CD4-positive, alpha-beta T cell treated with Interleukin-4 for 1 hour (primary cell): ENCODE measurements around the gene HEXIM2.

Source experiments
- DNase-seq, 2 donors: peaks; one replicate each; pipeline ENCODE4 v3.0.0-alpha.2; 2020 to 2022

Gene HEXIM2

DNA sequence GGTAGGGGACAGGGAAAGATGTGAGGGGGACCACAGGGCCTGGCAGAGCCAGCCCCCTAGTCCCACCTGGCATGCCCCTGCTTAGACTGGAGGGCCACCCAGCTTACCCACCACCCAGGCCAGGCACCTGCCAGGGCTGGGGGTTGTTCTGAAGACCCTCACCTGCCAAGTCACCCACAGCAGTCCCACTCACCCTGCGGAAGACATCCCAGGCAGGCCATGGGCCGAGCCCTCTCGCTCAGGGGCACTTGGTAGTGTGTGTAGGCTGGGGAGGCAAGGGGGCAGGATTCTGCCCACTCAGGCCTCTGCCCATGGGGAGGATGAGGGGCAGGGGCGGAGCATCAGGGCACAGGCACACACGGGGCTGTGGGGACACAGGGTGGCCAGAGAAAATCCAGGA lies 33.3 kb upstream of the HEXIM2 start:
- no peak for DNase-seq

DNA sequence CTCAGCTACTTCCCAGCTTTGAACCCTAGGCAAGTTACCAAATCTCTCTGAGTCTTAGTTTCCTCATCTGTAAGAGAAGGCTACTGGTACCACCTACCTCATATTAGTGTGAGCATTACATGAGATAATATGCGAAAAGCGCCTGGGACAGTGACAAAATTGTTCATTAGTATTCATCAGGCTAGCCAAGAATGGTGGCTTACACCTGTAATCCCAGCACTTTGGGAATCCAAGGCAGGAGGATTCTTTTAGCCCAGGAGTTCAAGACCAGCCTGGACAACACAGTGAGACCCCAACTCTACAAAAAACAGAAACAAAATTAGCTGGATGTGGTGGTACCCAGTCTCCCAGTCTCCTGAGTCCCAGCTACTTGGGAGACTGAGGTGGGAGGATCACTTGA lies 32.7 kb upstream of the HEXIM2 start:
- no peak for DNase-seq

DNA sequence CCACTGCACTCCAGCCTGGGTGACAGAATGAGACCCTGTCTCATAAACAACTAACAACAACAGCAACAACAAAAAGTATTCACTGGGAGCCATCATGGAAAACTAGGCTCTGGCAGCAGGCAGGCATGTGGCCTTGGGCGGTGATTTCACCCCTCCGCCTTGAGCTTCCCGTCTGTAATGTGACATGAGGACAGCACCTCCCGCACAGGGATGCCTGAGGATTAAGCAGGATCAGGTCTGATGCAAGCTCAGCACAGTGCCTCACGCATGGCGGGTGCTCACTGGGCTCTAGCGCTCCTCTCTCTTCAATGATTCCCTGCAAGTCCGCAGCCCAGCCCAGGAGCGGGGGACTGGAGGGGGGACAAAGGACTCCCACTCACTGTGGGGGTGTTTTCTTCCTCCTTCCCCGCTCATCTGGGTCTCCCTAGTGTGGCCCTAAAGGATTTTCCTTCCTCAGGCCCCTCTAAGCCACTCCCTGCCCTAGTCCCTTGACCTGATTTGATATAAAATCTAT lies 32.2 kb upstream of the HEXIM2 start:
- no peak for DNase-seq

DNA sequence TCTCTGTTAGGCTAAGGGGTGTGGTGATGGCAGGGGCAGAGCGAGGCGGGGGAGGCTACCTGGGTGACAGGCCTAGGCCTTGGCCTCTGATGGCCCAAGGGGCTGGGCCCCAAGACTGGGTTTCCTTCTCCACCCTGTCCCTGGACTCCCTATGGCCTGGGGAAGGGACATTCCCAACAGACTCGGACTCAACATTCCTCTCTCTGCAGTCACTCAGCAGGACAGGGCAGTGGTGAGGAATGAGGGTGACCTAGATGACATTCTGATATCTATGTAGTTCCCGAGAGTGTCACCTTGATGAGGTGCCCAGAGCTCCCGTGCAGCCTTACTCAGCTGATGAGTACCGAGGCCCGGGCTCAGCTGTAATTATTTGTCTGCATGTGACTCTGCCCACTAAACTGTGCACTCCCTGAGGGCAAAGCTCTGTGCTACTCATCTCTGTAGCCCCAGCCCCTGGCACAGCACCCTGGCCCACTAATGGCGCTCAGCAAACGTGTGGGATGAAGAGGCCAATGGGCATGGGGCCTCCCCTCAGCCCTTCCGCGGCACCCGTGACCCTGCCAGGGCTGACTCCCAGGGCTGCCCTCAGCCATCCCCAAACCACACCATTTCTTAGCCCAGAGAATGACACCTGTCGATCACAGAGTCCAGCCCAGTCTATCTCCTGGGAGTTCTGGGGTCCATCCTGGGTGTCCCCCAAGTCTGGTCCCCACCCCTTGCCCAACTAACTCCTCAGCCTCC lies 31.6 kb upstream of the HEXIM2 start:
- no peak for DNase-seq

DNA sequence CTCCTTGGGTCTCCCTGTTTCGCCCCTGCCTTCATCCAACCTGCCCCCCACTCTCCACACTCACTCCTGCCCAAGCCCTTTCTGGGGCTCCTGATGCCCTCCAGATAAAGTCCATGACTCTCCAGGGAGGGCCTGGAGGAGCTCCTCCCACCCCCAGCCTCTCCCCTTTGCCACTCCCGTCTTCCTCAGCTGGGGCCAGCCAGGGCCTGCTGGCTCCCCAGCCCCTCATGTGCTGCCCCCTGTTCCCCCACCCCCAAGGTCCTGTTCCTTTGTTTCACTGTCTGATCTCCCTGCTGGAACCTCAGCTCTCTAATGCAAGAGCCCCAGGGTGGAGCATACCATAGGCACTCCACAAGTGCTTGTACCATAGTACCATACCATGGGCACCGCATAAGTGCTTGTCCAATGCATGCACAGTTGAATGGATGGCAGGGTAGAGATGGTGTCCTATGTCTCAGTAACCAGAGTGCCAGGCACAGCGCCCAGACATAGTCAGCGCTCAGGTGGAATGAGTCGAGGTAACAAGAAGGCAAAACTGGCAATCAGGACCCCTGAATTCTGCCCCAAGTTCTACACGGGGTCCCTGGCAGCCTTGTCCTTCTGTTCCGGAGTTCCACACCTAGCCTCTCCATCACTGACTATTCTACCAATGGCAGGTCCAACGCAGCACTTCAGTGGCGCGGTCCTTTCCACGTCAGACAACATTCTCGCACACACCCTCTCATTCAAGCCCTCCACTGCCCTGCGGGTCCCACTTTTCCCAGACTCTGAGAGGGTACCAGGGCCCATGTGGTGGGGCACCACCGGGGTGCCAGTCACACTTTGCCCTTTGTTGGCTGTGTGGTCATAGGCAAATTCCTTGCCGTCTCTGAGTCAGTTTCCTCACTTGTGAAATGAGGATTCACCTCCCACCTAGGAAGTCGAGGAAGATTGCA lies 30.7 kb upstream of the HEXIM2 start:
- DNase-seq = no peak

DNA sequence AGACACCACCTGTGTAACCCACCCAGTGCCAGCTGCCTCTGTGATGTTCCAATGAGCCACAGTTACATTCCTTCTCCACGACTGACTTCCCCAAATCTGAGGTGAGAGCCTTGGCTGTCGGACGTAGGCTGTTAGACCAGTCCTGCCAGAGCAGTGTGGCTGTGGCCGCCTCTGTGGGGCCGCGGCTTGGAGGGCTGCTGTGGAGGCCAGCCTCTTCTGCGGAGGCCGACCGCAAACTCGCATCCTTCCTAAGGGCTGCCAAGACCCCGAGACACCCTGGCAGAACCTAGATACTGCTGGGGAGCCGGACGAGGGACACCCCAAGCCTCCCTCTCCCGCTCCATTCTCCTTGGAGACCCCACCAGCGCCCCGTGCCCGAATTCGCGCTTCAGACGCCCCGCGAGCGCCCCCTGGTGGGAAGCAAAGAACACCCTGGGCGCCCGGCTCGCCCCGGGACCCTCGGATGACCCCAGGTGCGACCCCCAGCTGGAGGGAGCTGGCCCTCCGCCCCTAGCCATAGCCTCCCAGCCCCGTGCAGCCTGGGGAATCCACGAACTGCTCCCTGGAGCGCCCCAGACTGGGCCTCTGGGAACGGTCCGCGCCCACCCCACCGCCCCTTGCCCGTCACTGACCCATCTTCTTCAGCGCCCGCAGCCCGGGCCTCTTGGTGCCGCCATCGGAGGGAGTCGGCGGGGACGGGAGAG lies 29.9 kb upstream of the HEXIM2 start:
- peak in 1 of 2 donors; percentile 36 for DNase-seq

DNA sequence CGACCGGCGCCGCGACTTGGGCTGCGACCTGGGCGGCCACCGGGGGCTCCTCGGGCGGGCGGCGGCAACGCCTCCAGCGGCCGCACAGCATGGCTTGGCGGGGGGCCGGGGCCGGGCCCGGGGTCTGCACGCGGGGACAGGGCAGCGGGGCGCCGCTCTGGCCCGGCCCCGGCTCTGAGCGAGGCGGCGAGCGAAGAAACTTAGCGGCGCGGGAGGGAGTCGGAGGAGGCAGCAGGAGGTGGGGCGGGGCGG lies 29.4 kb upstream of the HEXIM2 start, which contains the start of gene PLCD3:
TSS of gene PLCD3 (minus strand) at position 196 of the 252 bp plus-strand sequence. CDS start at position 91, 105 bp downstream.
- no peak for DNase-seq

DNA sequence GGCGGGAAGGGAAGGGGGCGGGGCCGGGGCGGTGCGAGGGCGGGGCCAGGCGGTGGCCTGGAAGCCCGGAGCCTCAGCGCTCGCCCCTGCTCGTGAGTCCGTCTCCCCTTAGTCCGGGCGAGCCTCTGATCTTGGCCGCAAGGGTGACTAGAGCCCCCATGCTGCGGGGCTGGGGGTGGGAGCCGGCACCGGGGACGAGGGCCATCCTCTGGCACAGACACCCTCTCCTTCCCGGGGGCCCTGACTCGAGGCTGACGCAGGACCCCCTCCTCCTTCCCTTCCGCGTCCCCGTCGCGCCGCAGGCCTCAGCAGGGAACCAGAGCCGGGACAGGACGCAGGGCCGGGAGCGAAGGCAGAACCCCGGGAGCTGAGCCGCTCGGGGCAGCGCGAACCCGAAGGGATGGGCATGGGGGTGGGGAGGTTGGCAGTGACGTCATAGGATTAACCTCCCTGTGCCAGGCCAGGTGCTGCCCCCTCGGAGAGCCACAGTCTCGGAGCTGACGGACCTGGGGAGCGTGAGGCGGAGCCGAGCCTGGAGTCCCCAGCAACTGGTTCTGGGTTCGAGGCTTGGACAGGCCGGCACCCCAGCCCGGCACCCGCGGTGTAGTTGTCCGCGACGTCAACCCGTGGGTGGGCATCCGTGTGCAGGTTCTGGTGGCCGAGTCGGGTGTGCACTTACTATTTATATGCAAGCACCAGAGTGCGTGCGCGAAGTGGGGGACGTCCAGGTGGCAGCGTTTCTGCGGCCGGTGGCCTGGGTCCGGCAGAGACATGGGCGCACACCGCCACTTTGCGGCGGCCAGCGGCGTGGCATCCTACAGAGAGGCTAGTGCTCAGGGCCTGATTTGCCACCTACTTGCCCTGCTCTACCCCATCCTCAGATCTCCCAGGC lies 28.9 kb upstream of the HEXIM2 start:
- DNase-seq = peak; percentile 72 to 77

DNA sequence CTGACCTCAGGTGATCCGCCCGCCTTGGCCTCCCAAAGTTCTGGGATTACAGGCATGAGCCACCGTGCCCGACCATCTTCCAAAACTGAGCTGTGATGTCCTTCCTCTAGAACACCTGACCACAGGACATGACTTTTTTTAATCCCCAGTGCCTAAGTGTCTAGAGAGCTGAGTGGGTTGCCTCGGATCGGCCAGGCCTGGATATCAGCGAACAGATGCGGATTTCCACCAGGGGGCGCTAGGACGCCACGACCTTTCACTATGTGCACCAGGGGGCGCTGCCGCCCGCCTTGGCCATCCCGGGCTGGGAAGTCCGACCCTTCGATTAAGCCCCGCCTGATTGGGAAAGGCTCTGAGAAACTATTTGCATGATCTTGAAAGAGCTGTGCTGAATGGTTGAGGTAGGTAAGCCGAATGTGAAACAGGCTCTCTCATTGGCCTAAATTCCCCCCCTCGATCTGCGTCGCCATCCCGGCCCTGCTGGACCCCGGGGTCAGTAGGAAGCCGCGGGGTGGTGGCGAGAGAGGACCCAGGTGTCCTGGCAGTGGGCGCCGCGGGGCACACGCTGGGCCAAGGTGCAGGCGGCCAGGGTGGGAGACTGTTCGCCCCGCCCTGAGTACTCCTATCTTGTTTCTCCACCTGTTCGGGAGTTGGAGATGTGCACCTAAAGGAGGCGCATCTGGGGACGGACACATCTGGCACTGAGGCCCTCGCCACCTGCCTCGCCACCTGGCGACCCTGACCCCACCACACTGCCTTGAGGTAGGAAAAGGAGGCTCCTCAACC lies 26.3 kb upstream of the HEXIM2 start, which contains the start of gene ACBD4:
TSS of gene ACBD4 (plus strand) at position 496 of the 786 bp plus-strand sequence. CDS start 458 bp downstream, outside the sequence.
- peak; percentile 96 to 98 for DNase-seq

DNA sequence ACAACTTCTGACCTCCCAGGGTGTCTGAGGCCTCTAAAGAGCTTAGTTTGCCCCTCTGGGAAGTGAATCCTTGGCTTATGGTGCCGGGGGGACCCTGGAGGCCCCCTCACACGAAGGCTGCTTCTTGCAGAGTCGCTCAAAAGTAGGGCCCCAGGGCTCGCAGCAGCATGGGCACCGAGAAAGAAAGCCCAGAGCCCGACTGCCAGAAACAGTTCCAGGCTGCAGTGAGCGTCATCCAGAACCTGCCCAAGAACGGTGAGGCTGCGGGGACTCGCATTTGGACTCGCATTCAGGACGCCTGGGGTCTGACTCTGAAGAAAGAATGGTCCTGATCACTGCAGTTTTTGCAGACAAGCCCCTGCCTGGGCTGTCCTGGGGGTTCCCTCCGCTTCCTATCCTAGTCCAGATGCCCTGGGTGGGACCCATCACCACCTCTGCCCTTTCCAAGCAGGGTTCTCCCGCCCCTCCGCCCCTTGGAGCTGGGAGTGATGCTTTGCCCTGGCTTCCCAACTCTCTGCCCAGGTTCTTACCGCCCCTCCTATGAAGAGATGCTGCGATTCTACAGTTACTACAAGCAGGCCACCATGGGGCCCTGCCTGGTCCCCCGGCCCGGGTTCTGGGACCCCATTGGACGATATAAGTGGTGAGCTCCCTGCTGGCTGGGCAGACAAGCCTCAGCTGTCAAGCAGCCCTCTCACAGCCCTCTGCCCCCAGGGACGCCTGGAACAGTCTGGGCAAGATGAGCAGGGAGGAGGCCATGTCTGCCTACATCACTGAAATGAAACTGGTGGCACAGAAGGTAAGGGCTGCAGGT lies 25.5 kb upstream of the HEXIM2 start:
- DNase-seq = no peak

DNA sequence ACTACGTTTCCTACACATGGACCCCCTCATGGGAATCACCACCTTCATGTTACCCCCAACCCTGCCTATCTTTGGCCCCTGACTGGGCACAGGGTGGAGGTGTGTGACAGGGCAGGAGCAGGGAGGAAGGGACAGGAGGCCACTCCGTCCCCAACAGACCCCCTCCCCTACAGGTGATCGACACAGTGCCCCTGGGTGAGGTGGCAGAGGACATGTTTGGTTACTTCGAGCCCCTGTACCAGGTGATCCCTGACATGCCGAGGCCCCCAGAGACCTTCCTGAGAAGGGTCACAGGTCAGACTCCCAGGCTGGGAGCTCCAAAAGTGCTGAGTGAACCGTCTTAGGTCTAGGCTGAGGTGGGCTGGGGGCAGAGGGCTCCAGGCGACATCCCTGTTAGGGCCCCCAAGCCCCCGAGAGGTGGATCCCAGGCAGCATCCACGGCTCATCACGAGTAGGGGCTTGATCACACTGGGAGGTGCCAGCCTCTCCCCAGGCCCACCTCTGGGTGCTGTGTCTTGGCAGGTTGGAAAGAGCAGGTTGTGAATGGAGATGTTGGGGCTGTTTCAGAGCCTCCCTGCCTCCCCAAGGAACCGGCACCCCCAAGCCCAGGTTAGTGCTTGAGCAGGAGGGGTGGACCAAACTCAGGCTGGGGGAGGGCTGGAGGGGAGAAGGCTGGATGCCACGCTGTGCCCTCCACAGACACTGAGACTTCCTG lies 24.7 kb upstream of the HEXIM2 start:
- DNase-seq = no peak

DNA sequence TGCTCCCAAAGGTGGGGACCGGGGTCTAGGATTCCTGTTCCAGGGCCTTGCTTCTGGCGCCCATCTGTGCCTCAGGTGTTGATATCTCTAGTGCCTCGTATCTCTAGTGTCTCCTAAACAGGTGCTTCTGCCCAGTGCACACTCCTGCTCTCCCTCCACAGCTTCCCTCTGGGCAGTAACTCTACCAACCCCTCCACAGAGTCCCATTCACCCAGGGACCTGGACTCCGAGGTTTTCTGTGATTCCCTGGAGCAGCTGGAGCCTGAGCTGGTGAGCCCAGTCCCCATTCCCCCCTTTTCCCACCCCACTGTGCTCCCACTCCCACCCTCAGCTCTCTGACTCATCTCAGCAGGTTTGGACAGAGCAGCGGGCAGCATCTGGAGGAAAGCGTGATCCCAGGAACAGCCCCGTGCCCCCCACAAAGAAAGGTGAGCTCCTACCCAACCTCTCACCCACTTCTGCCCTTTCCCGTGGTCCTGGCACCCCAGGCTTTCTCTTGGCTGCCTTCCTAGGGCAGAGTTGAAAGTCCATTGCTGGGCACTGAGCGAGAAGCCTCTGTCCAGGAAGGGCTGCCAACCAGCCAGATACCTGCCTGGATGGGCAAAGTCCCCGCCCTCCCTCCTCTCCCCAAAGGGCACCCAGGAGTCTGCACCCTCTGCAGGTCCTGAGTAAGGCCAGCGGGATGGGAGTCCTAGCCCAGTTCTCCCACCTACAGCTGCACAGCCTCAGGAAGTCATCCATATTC lies 23.9 kb upstream of the HEXIM2 start:
- DNase-seq = no peak

DNA sequence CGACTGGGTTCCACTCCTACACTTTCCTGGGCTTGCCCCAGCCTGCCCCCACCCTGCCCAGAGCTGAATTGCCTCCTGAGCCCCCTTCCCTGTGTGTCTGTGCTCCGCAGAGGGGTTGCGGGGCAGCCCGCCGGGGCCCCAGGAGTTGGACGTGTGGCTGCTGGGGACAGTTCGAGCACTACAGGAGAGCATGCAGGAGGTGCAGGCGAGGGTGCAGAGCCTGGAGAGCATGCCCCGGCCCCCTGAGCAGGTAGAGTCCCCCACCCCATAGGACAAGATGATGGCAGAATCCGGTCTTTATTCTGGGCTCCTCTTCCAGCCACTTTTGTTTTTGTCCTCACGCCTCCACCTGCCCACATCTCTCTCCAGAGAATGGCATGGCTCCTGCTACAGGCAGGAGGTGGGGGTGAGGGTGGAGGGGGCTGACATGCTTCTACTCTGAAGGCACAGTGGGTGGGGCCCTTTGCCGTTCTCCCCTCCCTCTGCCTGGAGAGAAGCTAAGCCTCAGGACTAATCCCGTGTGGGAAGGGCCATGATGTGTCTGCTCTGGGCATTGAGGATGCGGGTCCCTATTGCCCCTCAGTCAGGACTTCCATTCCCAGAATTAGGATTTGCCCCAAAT lies 22.7 kb upstream of the HEXIM2 start:
- no peak for DNase-seq

DNA sequence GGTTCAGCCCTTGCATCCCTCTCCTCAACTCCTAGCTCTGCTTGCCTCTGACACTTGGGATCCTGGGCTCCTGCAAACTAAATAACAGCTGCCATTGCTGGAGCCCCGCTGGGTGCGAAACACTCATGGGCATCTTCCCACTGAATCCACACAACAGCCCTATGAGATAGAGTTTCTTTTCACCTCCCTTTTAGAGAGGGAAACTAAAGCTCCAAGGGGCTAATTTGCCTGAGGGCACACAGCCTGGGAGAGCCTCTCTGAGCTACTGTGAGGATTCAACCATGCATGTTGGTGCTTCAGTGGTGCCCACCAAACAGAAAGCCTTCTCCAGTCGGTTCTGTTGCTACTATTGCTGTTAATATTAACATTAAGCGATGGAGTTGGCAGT lies 22.1 kb upstream of the HEXIM2 start:
- DNase-seq = no peak

DNA sequence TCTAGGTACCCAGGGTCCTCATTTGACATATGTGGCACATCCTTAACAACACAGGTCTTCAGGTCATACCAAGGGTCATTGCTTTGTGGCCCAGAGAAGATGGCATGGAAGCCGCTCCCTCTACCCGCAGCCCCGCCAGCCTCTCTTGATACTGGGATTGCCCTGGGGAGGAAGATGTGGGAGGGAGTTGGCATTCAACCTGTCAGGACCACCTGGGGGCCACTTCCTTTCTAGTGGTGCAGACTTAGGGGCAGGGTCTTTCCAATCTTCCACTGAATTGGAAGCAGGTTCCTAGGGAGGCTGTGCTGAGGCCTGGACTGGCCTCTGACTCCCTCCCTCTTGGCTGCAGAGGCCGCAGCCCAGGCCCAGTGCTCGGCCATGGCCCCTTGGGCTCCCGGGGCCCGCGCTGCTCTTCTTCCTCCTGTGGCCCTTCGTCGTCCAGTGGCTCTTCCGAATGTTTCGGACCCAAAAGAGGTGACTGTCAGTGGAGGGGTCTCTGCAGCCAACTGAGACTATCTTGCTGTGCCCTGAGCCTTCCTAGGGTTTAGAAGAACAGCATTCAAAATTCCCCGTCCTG lies 18.5 kb upstream of the HEXIM2 start:
- DNase-seq = no peak

DNA sequence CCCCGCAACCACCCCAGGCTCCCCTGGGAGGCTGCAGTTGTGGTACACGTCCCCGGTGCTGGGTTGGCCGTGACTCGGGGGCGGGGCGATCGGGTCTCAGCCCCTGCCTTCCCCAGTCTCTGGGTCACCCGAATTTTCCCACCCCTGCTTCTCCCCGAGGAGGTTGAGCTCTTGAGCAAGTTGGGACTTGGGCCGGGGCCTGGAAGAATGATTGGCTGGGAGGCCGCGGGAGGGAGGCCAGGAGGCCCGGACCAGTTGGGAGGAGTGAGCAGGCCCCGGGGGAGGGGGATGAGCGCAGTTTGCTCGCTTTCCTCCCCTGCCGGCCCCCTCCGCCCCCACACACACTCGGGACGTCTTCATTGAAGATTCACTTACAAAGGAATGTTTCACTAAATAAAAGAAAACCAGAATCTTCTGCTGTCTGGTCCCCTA lies 17.9 kb upstream of the HEXIM2 start:
- peak; percentile 15 to 45 for DNase-seq

DNA sequence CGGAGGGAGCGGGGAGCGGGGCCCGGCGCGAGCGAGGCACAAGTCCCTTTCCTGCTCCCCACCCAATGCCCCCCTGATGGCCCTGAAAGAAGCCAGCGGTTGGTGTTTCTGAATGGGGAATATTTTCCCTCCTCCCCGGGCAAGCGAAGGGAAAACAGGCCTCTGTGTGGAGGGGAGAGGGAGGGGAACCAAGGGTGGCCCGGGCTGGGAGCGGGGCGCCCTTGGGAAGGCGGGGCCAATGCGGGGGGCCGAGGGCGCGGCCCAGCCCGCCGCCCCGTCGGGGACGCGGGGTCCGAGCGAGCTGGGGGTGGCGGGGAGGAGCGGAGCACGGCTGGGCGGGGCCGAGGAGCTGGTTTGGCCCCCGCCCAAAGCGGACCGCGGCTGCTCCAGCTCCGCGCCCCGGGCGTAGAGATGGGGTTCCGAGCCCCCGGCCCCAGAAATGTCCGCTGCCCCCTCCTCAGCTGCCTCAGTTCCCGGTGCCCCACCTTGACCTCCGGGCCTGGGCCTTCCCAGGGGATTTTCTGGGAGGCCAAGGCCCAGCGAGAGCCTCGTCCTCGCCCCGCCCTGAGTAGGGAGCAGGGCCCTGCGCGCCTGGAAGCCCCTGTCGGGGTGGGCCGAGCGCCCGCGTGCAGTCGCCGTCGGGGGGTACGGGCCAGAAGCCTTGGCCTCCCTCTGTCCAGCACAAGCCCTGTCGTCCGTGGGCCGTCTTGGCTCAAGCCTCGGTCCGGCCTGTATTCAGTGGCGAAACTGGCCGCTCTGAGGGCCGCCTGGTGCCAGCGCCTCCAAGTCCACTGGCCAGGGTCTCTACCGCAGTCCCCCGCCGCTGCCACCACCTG lies 17.3 kb upstream of the HEXIM2 start:
- DNase-seq = no peak
